Duodenal mucosa (tissue), 2 donors: ENCODE results near the gene ZFP64.
"Not testable (repeated sequence)": the region's sequence is repeated elsewhere in the genome, so short reads cannot be mapped to it uniquely, and the experiment has no call there.

Experiments
- H3K27ac ChIP-seq: one replicate; pipeline ENCODE4 v1.7.0; 2013; ENCODE audit warnings: low read depth, low read length
- H3K27me3 ChIP-seq, 2 donors: one replicate each; pipeline ENCODE4 v1.7.0; 2013; ENCODE audit warnings: low read length in 2 of 2, control low read depth in 1 of 2; ENCODE audit not compliant: insufficient read depth in 2 of 2, control insufficient read depth in 1 of 2
- H3K36me3 ChIP-seq, 2 donors: one replicate each; pipeline ENCODE4 v1.7.0; 2013; ENCODE audit warnings: low read length in 2 of 2, control low read depth in 1 of 2; ENCODE audit not compliant: insufficient read depth in 2 of 2, control insufficient read depth in 1 of 2
- H3K4me1 ChIP-seq, 2 donors: one replicate each; pipeline ENCODE4 v1.7.0; 2013; ENCODE audit warnings: low read length in 2 of 2, control low read depth in 1 of 2; ENCODE audit not compliant: insufficient read depth in 2 of 2, control insufficient read depth in 1 of 2
- H3K4me3 ChIP-seq, 2 donors: one replicate each; pipeline ENCODE4 v1.7.0; 2013; ENCODE audit warnings: low read length in 2 of 2, low read depth in 1 of 2
- H3K9ac ChIP-seq, 2 donors: one replicate each; pipeline ENCODE4 v1.7.0; 2013; ENCODE audit warnings: low read length in 2 of 2, low read depth in 1 of 2
- H3K9me3 ChIP-seq, 2 donors: one replicate each; pipeline ENCODE4 v1.7.0; 2013; ENCODE audit warnings: low read length in 2 of 2, control low read depth in 1 of 2; ENCODE audit not compliant: control insufficient read depth in 1 of 2

The ZFP64 gene

GRCh38 chr20:52207020-52207810, 15.6 kb upstream of the ZFP64 start:
- Histone ChIP-seq H3K9ac (no peak overlapping the region), H3K27ac (no peak overlapping the region), H3K4me1 (no peaks in the 10 kb centered on the region)

GRCh38 chr20:52204136-52204535, 12.6 kb upstream of the ZFP64 start:
- H3K4me3 ChIP-seq = no peak overlapping the region
- no peaks in the 10 kb centered on the region for H3K4me1 ChIP-seq
- no peaks in the 10 kb centered on the region for H3K27me3 ChIP-seq
- no peaks in the 10 kb centered on the region for H3K36me3 ChIP-seq
- no peak overlapping the region for H3K9ac ChIP-seq
- H3K9me3 ChIP-seq = no peaks in the 10 kb centered on the region
- H3K27ac ChIP-seq = no peak overlapping the region

More at GRCh38 chr20:52207020-52207810, 15.6 kb upstream of the ZFP64 start:
- no peaks in the 10 kb centered on the region for H3K9me3 ChIP-seq
- no peaks in the 10 kb centered on the region for H3K27me3 ChIP-seq
- no peaks in the 10 kb centered on the region for H3K36me3 ChIP-seq
- H3K4me3 ChIP-seq = no peak overlapping the region

DNA sequence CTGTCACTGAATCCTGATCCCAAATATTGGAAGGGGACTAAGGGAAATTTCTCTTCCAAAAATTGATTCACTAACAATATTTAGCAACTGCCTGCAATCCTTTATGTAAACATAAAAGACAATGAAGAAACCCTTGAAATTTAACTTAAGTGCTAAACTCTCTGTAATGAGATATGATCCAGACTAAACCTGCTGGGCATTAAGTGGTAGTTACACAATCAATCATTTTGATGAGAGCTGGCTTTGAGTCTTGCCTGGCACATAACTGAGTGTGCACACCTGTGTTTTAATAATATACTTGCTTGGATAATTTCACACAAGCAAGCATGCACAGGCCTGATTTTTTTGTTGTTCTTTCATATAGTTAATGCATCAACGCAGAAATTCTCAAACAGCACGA, 9.8 kb upstream of the ZFP64 start:
- H3K27me3 ChIP-seq = no peaks in the 10 kb centered on the region
- no peak overlapping the region for H3K9ac ChIP-seq
- H3K4me3 ChIP-seq = no peak overlapping the region
- H3K4me1 ChIP-seq = no peaks in the 10 kb centered on the region
- no peaks in the 10 kb centered on the region for H3K36me3 ChIP-seq
- H3K9me3 ChIP-seq = no peaks in the 10 kb centered on the region
- H3K27ac ChIP-seq = no peak overlapping the region

DNA sequence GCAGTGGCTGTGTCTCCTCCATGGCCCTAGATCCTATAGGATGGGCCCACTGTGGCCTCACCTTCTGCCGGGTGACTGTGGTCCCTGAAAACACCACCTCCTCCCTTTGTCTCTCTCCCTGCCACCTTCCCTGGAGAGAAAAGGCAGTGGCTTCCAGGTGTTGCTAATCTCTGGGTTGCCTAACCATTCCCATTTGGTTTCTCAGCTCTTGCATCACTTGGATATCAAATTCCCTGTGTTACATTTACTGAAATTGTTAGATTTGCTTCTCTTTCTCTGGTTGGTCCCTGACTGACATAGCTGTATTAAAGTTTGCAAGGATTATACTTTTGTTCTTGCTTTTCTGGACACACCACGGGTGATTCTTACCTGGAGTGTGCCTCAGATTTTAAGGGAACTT, 9.3 kb upstream of the ZFP64 start:
- H3K4me3 ChIP-seq = no peak overlapping the region
- H3K9me3 ChIP-seq = no peaks in the 10 kb centered on the region
- H3K36me3 ChIP-seq = no peaks in the 10 kb centered on the region
- no peak overlapping the region for H3K9ac ChIP-seq
- H3K27ac ChIP-seq = no peak overlapping the region
- no peaks in the 10 kb centered on the region for H3K4me1 ChIP-seq
- H3K27me3 ChIP-seq = no peaks in the 10 kb centered on the region

DNA sequence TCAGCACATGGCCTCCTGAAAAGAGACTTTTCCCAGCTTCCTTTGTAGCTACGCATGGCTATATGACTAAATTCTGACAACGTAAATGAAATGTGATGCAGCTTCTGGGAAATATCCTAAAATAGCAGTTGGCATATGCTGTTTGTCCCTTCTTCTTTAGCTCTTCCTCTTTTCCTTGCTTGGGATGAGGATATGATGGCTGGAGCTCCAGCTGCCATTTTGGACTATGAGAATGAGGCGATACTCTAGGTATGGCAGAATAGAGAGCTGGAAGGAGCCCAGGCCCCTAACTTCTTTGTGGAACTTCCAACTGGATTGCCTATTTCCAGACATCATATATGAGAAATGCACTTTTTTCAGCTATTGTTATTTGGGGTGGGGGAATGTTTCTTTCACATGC, 5.3 kb upstream of the ZFP64 start:
- no peak overlapping the region for H3K27ac ChIP-seq
- H3K27me3 ChIP-seq = no peaks in the 10 kb centered on the region
- peaks cover 4% of the 10 kb centered on the region in 2 donors for H3K4me1 ChIP-seq
- H3K36me3 ChIP-seq = no peaks in the 10 kb centered on the region
- no peaks in the 10 kb centered on the region for H3K9me3 ChIP-seq
- H3K4me3 ChIP-seq = no peak overlapping the region
- H3K9ac ChIP-seq = no peak overlapping the region

DNA sequence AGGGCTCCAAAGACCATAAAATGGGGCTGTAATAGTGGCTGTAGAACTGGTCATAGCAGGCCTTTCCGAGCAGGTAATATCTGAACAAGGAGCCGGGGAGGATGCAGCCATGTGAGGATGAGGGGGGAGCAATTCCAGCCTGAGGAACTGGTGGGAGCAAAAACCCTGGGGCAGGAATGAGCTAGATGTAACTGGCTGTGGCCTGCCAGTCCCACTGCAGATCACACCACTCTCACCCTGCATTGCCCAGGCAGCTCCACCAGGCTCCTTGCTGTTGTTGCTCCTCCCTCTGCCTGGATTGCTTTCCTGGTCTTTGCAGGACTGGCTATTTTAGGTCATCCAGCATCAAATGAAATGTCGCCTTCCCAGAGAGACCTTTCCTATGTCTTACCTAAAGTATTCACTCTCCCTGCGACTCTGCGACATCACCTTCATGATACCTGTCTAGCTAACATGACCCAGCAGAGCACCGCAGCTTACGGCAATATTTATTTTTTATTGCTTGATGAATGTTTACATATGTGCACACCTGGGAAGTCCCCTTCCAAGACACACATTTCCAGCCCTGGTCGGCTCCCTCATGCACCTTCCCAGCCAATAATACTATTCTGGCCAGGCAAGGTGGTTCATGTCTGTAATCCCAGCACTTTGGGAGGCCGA, 2.4 kb upstream of the ZFP64 start:
- peaks cover 13 to 14% of the 10 kb centered on the region in 2 donors for H3K4me1 ChIP-seq
- H3K4me3 ChIP-seq = no peak overlapping the region
- H3K9ac ChIP-seq = no peak overlapping the region
- H3K36me3 ChIP-seq = no peaks in the 10 kb centered on the region
- H3K9me3 ChIP-seq = no peaks in the 10 kb centered on the region
- no peaks in the 10 kb centered on the region for H3K27me3 ChIP-seq
- no peak overlapping the region for H3K27ac ChIP-seq

GRCh38 chr20:52193133-52193532, 1.6 kb upstream of the ZFP64 start:
- no peaks in the 10 kb centered on the region for H3K27me3 ChIP-seq
- H3K4me3 ChIP-seq = no peak overlapping the region
- H3K9me3 ChIP-seq = no peaks in the 10 kb centered on the region
- H3K27ac ChIP-seq = no peak overlapping the region
- peaks cover 13 to 14% of the 10 kb centered on the region in 2 donors for H3K4me1 ChIP-seq
- H3K36me3 ChIP-seq = no peaks in the 10 kb centered on the region
- H3K9ac ChIP-seq = no peak overlapping the region

DNA sequence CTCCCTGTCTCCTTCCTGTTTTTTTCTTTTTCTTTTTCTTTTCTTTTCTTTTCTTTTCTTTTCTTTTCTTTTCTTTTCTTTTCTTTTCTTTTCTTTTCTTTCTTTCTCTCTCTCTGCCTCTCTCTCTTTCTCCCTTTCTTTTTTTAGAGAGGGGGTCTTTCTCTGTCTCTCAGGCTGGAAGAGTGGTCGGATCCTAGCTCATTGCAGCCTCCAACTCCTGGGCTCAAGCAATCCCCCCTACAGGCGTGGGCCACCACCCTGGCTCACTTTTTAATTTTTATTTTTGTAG, 1.1 kb upstream of the ZFP64 start:
- Histone ChIP-seq H3K9ac (peak overlapping the region; percentile 73 to 88), H3K4me1 (peaks cover 13 to 14% of the 10 kb centered on the region in 2 donors), H3K4me3 (peak overlapping the region in 1 of 2 donors; percentile 83)
- H3K27me3 ChIP-seq, H3K9me3 ChIP-seq, H3K27ac ChIP-seq, H3K36me3 ChIP-seq: not testable (repeated sequence)

GRCh38 chr20:52191916-52192718, 538 bp upstream of the ZFP64 start:
- H3K9ac ChIP-seq = peak overlapping the region; percentile 73 to 88
- H3K36me3 ChIP-seq = no peaks in the 10 kb centered on the region
- H3K4me3 ChIP-seq = peak overlapping the region; percentile 83 to 99
- H3K9me3 ChIP-seq = no peaks in the 10 kb centered on the region
- no peaks in the 10 kb centered on the region for H3K27me3 ChIP-seq
- H3K27ac ChIP-seq = no peak overlapping the region
- peaks cover 13 to 14% of the 10 kb centered on the region in 2 donors for H3K4me1 ChIP-seq
